HepG2 (cell line): ENCODE results near the gene PAN2. TPM values are rescaled to one million over a fixed set of nuclear protein-coding genes. Genes with fewer than 3 reads are reported as not detected.

Experiments used
- ARHGAP35 ChIP-seq: sonication (generic); formaldehyde crosslinking; IDR thresholded peaks from 2 replicates; pipeline ENCODE4 v1.9.0; 2022; ENCODE audit warnings: mild to moderate bottlenecking, inconsistent platforms, moderate library complexity, missing genetic modification reagents, borderline replicate concordance
- EED ChIP-seq: sonication (generic); formaldehyde crosslinking; IDR thresholded peaks from 2 replicates; pipeline ENCODE4 v1.5.0; 2020; ENCODE audit warnings: mild to moderate bottlenecking, missing genetic modification reagents
- GATAD2A ChIP-seq: IDR thresholded peaks from 2 replicates; pipeline ENCODE4 v1.6.1; 2016
- MATR3 ChIP-seq: sonication (generic); formaldehyde crosslinking; IDR thresholded peaks from 2 replicates; pipeline ENCODE4 v1.4.0; 2020; ENCODE audit warnings: missing genetic modification reagents
- POLR2AphosphoS2 ChIP-seq: IDR thresholded peaks from 2 replicates; pipeline ENCODE4 v1.6.1; 2011; ENCODE audit warnings: low read depth, low read length, improper control_type of control experiment
- RARA ChIP-seq: IDR thresholded peaks from 2 replicates; pipeline ENCODE4 v1.6.1; 2016; ENCODE audit warnings: missing genetic modification reagents, missing compliant biosample characterization
- RBM39 ChIP-seq: fragments of 200-400 bp; formaldehyde crosslinking; IDR thresholded peaks from one replicate; pipeline ENCODE4 v1.6.1; 2018; ENCODE audit warnings: antibody characterized with exemption, mild to moderate bottlenecking, low read depth, low read length; ENCODE audit not compliant: poor library complexity, severe bottlenecking
- RFX1 ChIP-seq: fragments of 450-650 bp; IDR thresholded peaks from 2 replicates; pipeline ENCODE4 v1.6.1; 2017
- SIX1 ChIP-seq: sonication (generic); formaldehyde crosslinking; IDR thresholded peaks from 2 replicates; pipeline ENCODE4 v1.4.0; 2020; ENCODE audit warnings: missing genetic modification reagents, borderline replicate concordance
- SMARCC2 ChIP-seq: fragments of 450-650 bp; IDR thresholded peaks from 2 replicates; pipeline ENCODE4 v1.6.1; 2017; ENCODE audit warnings: antibody characterized with exemption, mild to moderate bottlenecking
- SPEN ChIP-seq: sonication (generic); formaldehyde crosslinking; IDR thresholded peaks from 2 replicates; pipeline ENCODE4 v1.5.1; 2020; ENCODE audit warnings: low read depth, mild to moderate bottlenecking, missing genetic modification reagents
- SRF ChIP-seq: IDR thresholded peaks from 2 replicates; pipeline ENCODE4 v1.6.1; 2011; ENCODE audit warnings: mild to moderate bottlenecking, low read depth, low read length, moderate library complexity
- ZNF160 ChIP-seq: sonication (generic); formaldehyde crosslinking; IDR thresholded peaks from 2 replicates; pipeline ENCODE4 v1.8.0; 2022; ENCODE audit warnings: mild to moderate bottlenecking, inconsistent platforms, missing genetic modification reagents
- ZNF17 ChIP-seq: sonication (generic); formaldehyde crosslinking; IDR thresholded peaks from 2 replicates; pipeline ENCODE4 v1.5.0; 2020; ENCODE audit warnings: mild to moderate bottlenecking, missing genetic modification reagents
- ZNF350 ChIP-seq: sonication (generic); formaldehyde crosslinking; IDR thresholded peaks from 2 replicates; pipeline ENCODE4 v1.4.0; 2020; ENCODE audit warnings: mild to moderate bottlenecking, low read depth, missing genetic modification reagents, borderline replicate concordance
- ZNF552 ChIP-seq: sonication (generic); formaldehyde crosslinking; IDR thresholded peaks from 2 replicates; pipeline ENCODE4 v1.9.0; 2022; ENCODE audit warnings: missing genetic modification reagents, mild to moderate bottlenecking, borderline replicate concordance
- polyA plus RNA-seq, 8 experiments: library from polyadenylated mRNA; depleted of rRNA in 3 of 8; stranded (reverse) in 7 of 8; unstranded in 1 of 8; fragments of >200 nt; fragmentation: Illumina TruSeq in 4 of 8; extraction: Trizol in 4 of 8; gene quantifications; 2 replicates each; pipeline versions ENCODE4 v1.2.1 to v1.2.3, GENCODE V29; 2011 to 2016; ENCODE audit warnings: low read depth in 4 of 8, missing spikeins in 1 of 8, mixed read lengths in 1 of 8; ENCODE audit not compliant: insufficient read depth in 1 of 8
- total RNA-seq, 5 experiments: library from RNA; depleted of rRNA; stranded (reverse); fragments of >200 nt; fragmentation: Illumina TruSeq; extraction: Trizol; gene quantifications; 2 replicates each; pipeline ENCODE4 v1.2.3, GENCODE V29; 2016; ENCODE audit warnings: low read depth in 1 of 5
- TF ChIP-seq, protein P1 (sequence below): sonication (generic); formaldehyde crosslinking; IDR thresholded peaks from 2 replicates; pipeline ENCODE4 v1.9.0; 2021; ENCODE audit warnings: missing genetic modification reagents, borderline replicate concordance
- TF ChIP-seq, protein P2 (sequence below): sonication (generic); formaldehyde crosslinking; IDR thresholded peaks from 2 replicates; pipeline ENCODE4 v1.5.1; 2020; ENCODE audit warnings: missing genetic modification reagents, mild to moderate bottlenecking, borderline replicate concordance
- TF ChIP-seq, protein P3 (sequence below): fragments of 450-650 bp; IDR thresholded peaks from 2 replicates; pipeline ENCODE4 v1.6.1; 2016
- TF ChIP-seq, protein P4 (sequence below): sonication (generic); formaldehyde crosslinking; IDR thresholded peaks from 2 replicates; pipeline ENCODE4 v1.4.0; 2020; ENCODE audit warnings: mild to moderate bottlenecking, missing genetic modification reagents, borderline replicate concordance
- TF ChIP-seq, protein P5 (sequence below): sonication (generic); formaldehyde crosslinking; IDR thresholded peaks from 2 replicates; pipeline ENCODE4 v1.4.0; 2020; ENCODE audit warnings: mild to moderate bottlenecking, missing genetic modification reagents

PAN2 gene
- total and polyA plus RNA-seq, 2 of the 13 experiments (the other 11 are each of a cell fraction or from before 2014, with no cell fraction given) = 27.2 to 61.1 TPM

DNA sequence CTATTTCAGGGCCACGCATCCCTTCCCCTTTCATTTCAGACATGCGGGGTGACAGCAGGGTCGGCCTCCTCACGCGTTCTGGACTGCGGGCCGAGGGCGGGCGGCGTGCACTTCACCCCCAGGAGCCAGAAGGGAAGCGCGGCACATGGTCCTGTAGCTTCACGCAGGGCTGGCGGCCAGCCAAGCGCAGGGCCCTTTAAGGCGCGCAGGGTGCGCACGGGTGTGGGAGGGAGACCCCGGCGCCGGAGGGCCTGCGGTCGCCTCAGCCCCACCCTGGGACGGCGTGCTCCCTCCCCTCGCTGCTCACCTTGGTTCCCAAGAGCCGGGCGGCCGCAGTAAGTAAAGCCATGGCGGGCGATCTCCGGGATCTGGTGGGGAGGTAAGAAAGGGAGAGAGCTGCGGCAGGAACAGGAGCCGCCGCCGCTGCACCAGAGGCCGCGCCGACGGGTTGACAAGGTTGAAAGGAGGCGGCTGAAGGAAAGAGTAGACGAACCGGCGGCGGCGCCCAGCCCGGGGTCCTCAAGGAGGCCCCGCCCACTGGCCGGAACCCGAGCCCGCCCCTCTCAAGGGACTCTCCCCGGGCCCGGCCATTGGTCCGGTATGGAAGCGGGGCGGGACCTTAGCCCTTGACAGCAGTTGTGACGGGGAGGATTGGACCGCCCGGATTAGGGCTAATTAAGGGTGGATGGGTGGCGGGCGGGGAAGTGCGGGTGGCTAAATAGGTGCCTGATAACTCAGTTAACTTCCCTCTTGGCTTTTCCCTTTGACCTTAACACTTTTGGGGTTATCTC lies 33.8 kb downstream of the PAN2 start, which contains the start of gene CS (continued):
- TF ChIP-seq, protein P1, sequence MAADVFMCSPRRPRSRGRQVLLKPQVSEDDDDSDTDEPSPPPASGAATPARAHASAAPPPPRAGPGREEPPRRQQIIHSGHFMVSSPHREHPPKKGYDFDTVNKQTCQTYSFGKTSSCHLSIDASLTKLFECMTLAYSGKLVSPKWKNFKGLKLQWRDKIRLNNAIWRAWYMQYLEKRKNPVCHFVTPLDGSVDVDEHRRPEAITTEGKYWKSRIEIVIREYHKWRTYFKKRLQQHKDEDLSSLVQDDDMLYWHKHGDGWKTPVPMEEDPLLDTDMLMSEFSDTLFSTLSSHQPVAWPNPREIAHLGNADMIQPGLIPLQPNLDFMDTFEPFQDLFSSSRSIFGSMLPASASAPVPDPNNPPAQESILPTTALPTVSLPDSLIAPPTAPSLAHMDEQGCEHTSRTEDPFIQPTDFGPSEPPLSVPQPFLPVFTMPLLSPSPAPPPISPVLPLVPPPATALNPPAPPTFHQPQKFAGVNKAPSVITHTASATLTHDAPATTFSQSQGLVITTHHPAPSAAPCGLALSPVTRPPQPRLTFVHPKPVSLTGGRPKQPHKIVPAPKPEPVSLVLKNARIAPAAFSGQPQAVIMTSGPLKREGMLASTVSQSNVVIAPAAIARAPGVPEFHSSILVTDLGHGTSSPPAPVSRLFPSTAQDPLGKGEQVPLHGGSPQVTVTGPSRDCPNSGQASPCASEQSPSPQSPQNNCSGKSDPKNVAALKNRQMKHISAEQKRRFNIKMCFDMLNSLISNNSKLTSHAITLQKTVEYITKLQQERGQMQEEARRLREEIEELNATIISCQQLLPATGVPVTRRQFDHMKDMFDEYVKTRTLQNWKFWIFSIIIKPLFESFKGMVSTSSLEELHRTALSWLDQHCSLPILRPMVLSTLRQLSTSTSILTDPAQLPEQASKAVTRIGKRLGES (CRISPR knock-in tag) = no peak
- TF ChIP-seq RARA (CRISPR knock-in tag) (no peak), SIX1 (CRISPR knock-in tag) (no peak), EED (CRISPR knock-in tag) (0 out of 2 replicates have a peak, but pooled peaks have one; percentile 41), SRF (peak; percentile 23; the same call in 1 of the 2 replicates), SPEN (CRISPR knock-in tag) (peak; percentile 30; the same call in 1 of the 2 replicates), RFX1 (no peak), SMARCC2 (no peak), ZNF552 (CRISPR knock-in tag) (peak; percentile 64; the same call in 1 of the 2 replicates), GATAD2A (CRISPR knock-in tag) (0 out of 2 replicates have a peak, but pooled peaks have one; percentile 22), ZNF160 (peak; percentile 18; the same call in 1 of the 2 replicates), ZNF350 (CRISPR knock-in tag) (peak; percentile 84), POLR2AphosphoS2 (0 out of 2 replicates have a peak, but pooled peaks have one; percentile 44), ARHGAP35 (CRISPR knock-in tag) (peak; percentile 39; the same call in 1 of the 2 replicates), MATR3 (CRISPR knock-in tag) (no peak), ZNF17 (CRISPR knock-in tag) (no peak), RBM39 (peak; percentile 91)
- TF ChIP-seq, protein P2, sequence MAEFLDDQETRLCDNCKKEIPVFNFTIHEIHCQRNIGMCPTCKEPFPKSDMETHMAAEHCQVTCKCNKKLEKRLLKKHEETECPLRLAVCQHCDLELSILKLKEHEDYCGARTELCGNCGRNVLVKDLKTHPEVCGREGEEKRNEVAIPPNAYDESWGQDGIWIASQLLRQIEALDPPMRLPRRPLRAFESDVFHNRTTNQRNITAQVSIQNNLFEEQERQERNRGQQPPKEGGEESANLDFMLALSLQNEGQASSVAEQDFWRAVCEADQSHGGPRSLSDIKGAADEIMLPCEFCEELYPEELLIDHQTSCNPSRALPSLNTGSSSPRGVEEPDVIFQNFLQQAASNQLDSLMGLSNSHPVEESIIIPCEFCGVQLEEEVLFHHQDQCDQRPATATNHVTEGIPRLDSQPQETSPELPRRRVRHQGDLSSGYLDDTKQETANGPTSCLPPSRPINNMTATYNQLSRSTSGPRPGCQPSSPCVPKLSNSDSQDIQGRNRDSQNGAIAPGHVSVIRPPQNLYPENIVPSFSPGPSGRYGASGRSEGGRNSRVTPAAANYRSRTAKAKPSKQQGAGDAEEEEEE (CRISPR knock-in tag) = peak; percentile 67; the same call in 1 of the 2 replicates
- TF ChIP-seq, protein P3, sequence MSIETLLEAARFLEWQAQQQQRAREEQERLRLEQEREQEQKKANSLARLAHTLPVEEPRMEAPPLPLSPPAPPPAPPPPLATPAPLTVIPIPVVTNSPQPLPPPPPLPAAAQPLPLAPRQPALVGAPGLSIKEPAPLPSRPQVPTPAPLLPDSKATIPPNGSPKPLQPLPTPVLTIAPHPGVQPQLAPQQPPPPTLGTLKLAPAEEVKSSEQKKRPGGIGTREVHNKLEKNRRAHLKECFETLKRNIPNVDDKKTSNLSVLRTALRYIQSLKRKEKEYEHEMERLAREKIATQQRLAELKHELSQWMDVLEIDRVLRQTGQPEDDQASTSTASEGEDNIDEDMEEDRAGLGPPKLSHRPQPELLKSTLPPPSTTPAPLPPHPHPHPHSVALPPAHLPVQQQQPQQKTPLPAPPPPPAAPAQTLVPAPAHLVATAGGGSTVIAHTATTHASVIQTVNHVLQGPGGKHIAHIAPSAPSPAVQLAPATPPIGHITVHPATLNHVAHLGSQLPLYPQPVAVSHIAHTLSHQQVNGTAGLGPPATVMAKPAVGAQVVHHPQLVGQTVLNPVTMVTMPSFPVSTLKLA = peak; percentile 42
- TF ChIP-seq, protein P4, sequence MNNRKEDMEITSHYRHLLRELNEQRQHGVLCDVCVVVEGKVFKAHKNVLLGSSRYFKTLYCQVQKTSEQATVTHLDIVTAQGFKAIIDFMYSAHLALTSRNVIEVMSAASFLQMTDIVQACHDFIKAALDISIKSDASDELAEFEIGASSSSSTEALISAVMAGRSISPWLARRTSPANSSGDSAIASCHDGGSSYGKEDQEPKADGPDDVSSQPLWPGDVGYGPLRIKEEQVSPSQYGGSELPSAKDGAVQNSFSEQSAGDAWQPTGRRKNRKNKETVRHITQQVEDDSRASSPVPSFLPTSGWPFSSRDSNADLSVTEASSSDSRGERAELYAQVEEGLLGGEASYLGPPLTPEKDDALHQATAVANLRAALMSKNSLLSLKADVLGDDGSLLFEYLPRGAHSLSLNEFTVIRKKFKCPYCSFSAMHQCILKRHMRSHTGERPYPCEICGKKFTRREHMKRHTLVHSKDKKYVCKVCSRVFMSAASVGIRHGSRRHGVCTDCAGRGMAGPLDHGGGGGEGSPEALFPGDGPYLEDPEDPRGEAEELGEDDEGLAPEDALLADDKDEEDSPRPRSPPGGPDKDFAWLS (CRISPR knock-in tag) = no peak
- TF ChIP-seq, protein P5, sequence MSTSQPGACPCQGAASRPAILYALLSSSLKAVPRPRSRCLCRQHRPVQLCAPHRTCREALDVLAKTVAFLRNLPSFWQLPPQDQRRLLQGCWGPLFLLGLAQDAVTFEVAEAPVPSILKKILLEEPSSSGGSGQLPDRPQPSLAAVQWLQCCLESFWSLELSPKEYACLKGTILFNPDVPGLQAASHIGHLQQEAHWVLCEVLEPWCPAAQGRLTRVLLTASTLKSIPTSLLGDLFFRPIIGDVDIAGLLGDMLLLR = peak; percentile 80
